Measurements from ENCODE around the gene TRIM58.

TRIM58 gene, protein sequence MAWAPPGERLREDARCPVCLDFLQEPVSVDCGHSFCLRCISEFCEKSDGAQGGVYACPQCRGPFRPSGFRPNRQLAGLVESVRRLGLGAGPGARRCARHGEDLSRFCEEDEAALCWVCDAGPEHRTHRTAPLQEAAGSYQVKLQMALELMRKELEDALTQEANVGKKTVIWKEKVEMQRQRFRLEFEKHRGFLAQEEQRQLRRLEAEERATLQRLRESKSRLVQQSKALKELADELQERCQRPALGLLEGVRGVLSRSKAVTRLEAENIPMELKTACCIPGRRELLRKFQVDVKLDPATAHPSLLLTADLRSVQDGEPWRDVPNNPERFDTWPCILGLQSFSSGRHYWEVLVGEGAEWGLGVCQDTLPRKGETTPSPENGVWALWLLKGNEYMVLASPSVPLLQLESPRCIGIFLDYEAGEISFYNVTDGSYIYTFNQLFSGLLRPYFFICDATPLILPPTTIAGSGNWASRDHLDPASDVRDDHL

DNA sequence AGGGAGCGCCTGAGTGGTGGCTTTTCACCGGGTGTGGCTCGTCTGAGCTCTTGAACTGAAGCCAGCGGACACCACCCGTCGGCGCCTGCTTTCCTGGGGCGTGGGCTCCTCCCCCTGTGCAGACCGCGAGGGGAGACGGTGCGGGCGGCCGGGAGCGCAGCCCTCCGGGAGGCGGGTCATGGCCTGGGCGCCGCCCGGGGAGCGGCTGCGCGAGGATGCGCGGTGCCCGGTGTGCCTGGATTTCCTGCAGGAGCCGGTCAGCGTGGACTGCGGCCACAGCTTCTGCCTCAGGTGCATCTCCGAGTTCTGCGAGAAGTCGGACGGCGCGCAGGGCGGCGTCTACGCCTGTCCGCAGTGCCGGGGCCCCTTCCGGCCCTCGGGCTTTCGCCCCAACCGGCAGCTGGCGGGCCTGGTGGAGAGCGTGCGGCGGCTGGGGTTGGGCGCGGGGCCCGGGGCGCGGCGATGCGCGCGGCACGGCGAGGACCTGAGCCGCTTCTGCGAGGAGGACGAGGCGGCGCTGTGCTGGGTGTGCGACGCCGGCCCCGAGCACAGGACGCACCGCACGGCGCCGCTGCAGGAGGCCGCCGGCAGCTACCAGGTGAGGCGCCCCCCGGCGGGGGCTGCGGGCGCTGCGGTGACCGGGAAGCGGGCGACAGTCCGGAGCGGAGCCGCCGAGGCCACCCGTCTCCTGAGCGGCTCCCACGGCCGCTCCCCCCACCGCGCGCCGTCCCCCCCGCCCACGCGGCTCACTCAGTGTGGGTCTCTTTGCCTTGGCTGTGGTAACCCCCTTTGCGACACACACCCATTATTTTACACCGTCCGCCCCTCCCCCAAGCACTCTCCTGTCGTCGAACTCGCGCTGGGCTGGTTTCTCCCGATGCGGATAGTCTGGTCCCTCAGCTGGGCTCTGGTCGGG, at the start of gene TRIM58:
TSS of gene TRIM58 (plus strand) at position 119 of the 916 bp plus-strand sequence. CDS start at position 179, 60 bp downstream.
- no peak for DNase-seq (ENCODE audit: low read depth in 2 of 2)

DNA sequence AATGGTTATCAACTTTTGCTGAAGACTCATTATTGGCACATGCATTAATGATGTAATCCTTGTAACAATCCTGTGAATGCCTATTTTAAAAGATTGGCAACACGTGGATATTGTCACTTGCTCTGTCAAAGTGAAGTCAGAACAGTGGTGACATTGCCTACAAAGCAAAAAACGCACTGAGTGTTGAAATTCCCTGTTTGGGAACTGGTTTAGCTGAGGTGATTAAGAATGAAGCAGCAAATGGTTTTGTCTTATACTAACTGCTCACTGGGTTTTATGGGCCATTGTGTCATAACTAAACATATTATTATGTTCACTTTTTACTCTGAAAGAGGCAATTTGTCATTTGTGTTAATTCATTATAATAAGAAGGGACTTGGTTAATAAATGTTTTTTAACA, 44.4 kb upstream of the TRIM58 start:
- DNase-seq (ENCODE audit: low read depth in 2 of 2), result no peak

DNA sequence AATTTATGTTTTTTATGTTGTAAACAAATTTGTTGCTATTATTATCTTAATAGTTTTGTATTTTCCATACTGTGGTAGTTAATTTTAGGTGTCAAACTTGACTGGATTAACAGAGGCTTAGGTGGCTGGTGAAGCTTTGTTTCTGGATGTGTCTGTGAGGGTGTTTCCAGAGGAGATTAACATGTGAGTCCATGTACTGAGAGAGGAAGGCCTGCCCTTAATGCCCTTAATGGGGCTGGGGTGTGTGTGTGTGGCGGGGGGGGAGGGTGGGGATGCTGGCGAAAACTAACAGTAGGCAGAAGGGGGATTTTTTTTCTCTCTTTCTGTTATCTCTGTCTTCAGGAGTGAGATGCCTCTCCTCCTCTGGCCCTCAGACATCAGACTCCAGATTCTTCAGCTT, 34.9 kb upstream of the TRIM58 start:
- no peak for DNase-seq (ENCODE audit: low read depth in 2 of 2)

DNA sequence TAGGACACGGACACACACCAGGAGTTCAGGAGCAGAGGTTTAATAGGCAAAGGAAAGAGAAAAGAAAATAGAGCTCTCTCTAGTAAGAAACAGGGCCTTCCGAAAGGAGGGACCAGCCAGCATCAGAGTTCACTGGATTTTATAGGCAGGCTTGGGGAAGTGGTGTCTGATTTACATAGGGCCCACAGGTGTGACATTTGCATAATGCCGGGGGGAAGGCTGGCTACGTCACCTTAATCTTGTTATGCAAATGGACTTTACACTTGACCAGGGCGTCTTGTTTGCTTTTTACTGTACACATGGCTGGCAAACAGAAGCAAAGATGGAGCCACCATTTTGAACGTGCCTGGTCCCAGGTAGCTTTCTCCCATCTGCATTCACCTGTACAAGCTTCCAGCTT, 33.0 kb upstream of the TRIM58 start, which contains the start of gene OR14A16:
TSS of gene OR14A16 (minus strand) at position 97 of the 400 bp plus-strand sequence. CDS start 8,390 bp downstream, outside the sequence.
- no peak for DNase-seq (ENCODE audit: low read depth in 2 of 2)

DNA sequence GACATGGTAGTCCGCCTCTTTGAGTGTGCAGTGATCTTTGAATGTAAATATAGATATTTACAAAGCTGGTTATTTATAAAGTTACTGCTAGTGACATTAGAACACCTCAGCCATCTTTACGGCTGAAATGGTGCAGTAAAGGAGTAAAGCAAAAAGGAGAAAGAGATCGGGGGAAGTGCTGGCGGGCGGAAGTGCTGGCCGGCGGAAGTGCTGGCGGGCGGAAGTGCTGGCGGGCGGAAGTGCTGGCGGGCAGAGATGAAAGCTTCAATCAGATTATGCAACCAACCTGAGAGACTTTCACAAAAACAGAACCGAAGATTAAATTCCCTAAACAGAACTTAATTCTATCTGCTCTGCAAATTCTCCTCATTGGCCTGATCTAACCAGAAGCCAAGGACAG, 31.6 kb upstream of the TRIM58 start:
- DNase-seq (ENCODE audit: low read depth in 2 of 2), result no peak

DNA sequence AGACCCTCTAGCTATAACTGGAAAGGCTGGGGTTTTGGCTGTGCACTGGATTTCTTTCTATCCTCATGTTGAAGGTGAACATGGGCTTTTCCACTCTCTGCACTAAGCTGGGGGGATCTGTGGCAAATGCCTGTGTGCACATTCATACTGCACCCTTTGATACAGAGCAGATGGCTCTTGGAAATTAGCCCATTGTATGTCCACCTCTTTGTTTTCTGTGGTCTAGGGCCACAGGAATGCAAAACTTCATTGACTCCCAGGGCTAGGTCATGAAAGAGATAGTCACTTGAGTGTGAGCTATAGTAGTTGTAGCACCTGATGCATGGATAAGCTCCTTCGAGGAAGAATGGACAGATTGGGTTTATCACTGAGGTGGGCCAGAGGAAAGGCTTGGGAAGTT, 27.3 kb upstream of the TRIM58 start:
- no peak for DNase-seq (ENCODE audit: low read depth in 2 of 2)

DNA sequence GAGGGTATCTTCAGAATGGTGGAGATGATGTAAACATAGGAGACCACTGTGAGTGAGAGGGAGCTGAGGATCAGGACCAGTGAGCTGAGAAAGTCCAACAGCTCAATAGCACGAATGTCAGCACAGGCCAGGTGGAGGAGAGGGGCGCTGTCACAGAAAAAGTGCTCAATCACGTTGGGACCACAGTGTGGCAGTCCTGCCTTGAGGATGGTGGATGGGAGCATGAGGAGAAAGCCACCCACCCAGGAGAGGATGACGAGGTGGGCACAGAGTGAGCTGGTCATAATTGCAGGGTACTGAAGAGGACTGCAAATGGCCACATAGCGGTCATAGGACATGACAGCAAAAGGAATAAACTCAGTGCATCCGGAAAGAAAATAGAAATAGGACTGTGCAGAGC, 23.4 kb upstream of the TRIM58 start:
- no peak for DNase-seq (ENCODE audit: low read depth in 2 of 2)

DNA sequence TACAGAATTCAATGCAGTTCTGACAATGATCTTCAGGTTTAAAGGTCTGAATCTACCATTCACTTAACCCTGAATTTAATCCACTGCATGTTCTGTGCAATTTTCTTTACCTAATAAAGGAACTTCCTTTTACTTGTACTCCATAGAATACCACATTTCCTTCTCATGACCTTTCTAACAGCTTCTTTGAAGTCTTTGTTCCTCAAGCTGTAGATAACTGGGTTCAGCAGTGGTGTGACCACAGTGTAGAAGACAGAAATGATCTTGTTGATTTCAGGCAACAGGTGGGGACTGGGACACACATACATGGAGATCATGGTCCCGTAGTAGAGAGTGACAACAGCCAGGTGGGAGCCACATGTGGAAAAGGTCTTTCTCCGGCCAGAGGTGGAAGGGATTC, 16.2 kb upstream of the TRIM58 start:
- DNase-seq (ENCODE audit: low read depth in 2 of 2), result no peak

DNA sequence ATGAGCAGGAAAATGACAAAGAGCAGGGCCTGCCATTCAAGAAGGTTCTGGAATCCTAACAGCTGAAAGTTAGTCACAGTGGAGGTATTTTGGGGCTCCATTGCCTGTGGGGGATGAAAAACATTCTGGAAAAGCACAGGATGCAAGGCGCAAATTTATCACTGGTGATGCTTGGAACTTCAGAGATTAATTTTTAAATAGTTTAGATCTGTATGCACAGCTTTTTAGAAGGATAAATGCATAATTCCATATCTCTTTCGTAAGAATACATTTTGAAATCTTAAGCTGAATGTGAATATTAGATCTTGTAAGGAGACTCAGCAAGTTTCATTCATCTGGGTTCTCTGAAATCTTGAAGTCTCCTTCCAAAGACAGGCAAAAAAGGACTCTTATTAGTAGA, 15.2 kb upstream of the TRIM58 start, which contains the start of gene OR11L1:
TSS of gene OR11L1 (minus strand) at position 101 of the 400 bp plus-strand sequence. CDS start at position 101, 0 bp downstream.
- DNase-seq (ENCODE audit: low read depth in 2 of 2), result no peak

DNA sequence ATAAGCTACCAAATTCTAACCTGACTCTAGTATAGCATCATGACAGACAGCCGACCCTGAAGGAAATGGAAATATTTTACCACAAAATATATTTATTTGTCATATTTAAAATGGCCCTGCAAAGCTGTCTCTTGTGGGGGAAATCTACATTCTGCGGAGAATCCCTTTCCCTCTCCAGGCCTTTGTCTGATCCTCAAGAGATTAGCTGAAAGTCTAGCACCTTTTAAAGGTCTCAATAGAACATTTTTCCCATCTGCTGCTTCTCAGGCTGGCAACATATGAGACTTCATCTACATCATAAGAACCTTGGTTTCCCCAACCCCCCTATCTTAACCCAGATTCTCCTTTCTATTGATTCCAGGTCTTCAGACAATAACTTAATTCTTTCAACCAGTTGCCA, 13.6 kb upstream of the TRIM58 start:
- DNase-seq (ENCODE audit: low read depth in 2 of 2), result no peak

DNA sequence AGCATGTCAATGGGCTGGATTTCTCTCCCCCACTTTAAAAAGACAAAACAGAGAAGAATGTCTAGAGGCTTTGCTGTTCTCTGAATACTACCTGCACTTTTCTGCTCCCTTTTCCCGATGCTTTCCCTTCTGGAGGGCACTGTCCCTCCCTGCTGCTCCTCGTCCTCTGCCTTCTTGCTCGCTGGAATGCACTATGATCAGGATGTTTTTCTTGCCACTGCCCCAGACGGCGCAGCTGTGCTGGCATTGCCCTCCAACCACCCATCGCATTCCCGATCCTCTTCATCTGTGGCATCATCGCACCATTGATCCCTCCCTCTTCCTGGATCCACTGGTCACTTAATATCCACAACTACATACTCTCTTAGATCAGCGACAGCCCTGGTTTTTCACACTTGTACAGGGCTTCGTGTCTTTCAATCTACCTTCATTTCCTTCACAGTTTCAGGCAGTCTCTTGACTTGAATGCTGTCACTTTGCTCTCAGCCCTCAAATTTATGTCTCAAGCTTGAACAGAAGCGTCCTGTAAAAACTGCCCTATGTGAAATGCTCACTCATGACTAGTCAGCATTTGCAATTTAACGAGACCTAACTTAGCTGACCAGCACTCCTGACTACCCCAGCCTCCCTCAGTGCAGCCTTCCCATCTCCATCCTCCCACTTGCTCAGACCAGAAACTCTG, 11.8 kb upstream of the TRIM58 start:
- no peak for DNase-seq (ENCODE audit: low read depth in 2 of 2)

DNA sequence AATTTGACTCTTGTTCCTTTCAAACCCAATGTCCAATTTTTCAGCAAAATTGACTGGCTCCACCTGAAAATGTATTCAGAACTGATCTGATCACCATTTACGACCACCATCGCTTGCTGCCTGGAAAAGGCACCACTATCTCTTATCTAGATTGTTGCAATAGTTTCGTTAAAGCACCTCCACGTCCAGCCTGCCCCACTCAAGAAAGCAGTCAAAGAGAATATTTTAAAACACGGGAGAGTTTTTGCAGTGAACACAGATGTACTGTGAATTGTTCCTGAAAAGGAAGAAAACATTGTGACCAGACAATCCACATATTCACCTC, 11.3 kb upstream of the TRIM58 start:
- no peak for DNase-seq (ENCODE audit: low read depth in 2 of 2)

DNA sequence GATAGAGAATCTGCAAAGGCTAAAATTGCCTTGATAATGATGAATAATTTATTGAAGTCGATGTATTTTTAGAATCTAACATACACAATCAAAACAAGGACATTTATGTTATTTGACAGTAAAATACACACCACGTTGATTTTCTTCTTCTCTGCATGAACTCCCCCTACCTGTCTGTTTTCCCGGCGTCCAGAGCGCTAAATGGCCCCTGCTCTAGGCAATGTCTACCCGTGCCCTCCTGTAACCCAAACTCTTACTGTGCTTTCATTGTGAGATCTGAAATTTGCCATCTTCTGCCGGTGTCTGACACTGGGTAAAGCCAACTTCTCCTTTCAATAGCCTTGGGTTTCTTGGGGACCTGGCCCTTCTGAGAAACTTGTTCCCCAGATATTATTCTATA, 8.6 kb upstream of the TRIM58 start:
- no peak for DNase-seq (ENCODE audit: low read depth in 2 of 2)

DNA sequence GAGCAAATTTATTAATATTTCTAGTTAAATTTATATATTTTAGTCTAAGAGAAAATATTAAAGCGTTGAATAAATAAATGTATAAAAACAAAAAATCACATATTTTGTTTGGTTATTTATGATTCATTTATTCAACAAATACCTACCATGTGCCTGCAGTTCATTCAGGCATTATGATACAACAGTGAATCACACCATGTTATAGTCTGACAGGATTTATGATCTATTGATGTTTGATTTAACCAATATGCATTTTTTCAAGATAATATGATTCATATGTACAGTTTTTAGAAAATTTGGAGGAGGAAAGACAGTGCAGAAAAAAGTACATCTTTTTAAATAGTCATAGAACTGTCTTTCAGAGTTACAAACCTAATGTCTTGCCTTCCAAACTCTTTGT, 7.4 kb upstream of the TRIM58 start:
- no peak for DNase-seq (ENCODE audit: low read depth in 2 of 2)

DNA sequence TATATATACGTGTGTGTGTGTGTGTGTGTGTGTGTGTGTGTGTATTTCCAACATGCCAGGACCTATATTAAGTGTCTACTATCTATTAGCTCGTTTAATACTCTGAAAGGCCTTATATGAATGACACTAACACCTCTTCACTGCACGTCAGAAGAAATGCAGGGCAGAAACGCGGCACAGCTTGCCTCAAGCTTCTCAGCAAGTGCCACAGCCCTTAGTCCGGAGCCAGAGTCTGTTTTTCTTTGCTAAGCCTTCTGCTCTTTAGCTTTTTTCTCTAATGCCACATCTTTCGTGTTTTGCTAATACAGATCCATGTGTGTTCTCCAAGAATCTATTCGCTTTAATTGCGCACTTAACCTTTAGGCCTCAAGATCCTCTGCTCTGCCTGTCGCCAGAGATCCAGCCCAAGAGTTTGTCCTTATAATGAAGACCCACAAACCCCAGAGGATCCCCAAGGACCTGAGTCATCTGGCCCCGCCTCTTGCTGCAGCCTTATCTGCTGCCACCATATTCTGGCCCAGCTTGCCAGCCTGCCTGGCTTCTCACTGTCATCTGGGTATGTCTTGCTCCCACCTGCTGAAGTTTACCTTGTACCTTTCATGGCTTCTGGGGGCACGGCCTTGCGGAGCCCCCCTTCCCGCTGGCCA, 2.0 kb upstream of the TRIM58 start:
- no peak for DNase-seq (ENCODE audit: low read depth in 2 of 2)

DNA sequence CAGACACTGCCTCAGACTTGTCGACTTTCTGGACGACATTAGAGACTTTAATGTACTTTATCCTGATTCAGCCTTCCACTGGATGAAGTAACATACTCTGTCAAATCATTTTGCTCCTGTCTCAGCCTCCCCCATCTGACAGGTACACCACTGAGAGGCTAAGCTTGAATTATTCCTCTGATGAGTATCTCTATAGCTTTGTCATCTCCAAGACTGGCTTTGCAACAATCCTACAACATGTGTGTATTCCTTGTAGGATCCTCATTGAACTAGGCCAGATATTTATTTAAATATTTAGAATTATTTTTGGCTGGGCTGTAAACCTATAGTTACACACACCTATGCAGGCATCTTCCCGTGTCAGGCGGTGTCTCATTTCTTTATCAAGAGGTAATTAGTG, 1.1 kb upstream of the TRIM58 start:
- DNase-seq (ENCODE audit: low read depth in 2 of 2), result no peak

DNA sequence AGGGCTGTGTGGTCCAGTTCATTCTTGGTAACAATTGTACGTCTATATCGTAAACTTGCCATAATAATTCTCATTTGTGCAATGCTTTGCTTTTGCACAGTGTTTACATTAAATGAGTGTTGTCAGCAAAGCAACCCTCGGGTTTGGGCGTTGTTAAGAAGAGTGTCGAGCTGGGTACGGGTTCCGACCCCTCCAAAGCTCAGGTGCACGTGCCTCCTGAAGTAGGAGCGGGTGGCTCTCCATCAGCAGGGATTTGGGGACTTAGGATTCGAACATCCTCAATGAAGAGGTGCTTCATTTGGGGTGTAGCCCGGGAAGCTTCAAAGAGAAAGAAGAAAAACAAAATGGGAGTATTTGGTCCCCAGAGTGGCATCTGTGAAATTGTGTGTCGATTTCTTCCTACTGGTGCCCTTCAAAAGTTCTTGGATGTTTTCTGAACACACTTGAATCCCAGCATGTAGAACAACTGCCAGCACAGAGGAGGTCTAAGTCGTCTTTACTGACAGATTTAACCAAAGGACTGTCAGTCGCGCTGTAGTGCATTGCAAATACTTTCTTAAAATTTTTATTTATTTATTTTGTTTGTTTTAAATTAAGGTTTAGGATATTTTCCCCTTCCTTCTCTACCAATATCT, 1.1 kb downstream of the TRIM58 start:
- DNase-seq (ENCODE audit: low read depth in 2 of 2), result no peak

DNA sequence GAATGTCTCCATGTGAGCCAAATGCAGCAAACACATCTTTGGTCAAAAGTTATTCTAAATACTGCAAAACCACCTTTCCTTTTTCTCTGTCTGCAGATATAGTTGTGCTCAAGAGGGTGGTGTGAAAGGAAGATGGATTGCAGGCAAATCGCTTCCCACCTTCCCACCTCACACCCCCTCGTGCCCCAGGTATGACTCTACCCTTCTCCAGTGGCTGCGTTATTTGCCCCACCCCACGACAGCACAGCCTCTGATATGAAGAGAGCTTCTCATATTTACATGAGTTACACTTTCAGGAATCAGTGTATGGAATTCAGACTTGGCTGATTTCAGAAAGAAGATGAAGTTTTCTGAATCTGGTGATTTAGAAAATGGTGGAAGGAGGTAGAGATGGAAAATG, 5.8 kb downstream of the TRIM58 start:
- no peak for DNase-seq (ENCODE audit: low read depth in 2 of 2)

DNA sequence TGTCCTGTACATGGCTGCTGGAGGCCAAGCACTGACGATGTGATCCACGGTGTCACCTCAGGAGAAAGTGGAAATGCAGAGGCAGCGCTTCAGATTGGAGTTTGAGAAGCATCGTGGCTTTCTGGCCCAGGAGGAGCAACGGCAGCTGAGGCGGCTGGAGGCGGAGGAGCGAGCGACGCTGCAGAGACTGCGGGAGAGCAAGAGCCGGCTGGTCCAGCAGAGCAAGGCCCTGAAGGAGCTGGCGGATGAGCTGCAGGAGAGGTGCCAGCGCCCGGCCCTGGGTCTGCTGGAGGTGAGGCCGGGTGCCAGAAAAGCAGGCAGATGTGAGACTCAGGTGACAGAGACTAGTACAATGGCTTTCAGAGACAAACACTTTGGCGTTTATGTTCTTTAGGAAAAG, 7.7 kb downstream of the TRIM58 start:
- no peak for DNase-seq (ENCODE audit: low read depth in 2 of 2)

DNA sequence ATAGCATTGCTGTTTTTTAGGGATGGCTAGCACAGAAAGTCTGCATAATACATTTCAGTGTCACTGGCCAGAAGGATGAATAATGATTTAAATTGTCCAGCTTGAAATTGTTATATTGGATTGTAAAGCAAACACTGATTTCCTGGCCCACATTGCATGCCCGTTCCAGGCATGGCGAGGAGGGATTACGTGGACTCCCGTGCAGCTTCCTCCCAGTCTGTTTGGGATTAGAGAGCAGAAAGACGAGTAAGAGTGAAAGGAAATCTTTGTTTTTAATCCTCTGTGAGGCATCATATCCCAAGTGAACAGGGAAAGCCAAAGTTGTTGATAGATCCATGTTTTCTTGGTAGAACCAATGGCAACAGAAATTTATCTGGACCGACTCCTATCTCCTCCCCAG, 8.4 kb downstream of the TRIM58 start:
- DNase-seq (ENCODE audit: low read depth in 2 of 2), result no peak

DNA sequence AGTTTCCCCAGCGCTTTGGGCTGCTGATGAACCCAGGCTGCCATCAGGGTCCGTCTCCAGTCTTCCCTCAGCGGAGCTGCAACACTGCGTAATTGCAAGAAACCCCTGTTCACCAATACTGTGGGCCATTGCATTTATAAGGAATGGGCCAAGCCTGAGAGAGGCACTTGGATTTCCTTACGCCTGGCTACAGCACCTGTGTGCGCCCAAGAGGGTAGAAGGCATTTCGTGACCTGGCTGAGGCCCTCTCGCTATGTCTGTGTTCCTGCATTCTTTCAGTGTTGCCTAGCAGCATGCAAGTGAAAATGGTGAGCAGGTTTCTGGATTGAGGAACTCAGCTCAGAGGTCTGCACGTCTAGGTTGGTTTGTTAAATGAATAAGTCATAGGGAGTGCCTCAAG, 26.4 kb downstream of the TRIM58 start:
- no peak for DNase-seq (ENCODE audit: low read depth in 2 of 2)

Data from stimulated activated CD8-positive, alpha-beta memory T cell treated with anti-CD3 and anti-CD28 coated beads, Interleukin-15, amount 100 ng/mL, for 4 hours (primary cell).